K562 (cell line): ENCODE measurements around the gene PSMC3IP. TPM values are rescaled to one million over a fixed set of nuclear protein-coding genes. Genes with fewer than 3 reads are reported as not detected.
A peak's percentile ranks its signal among the peaks of the same experiment; 100 is the strongest.

Experiments
- BHLHE40 ChIP-seq: IDR thresholded peaks from 2 replicates; pipeline ENCODE4 v1.6.1; 2011; ENCODE audit warnings: low read length, improper control_type of control experiment
- CHD4 ChIP-seq: fragments of 200-600 bp; sonication (generic); IDR thresholded peaks from 3 replicates; pipeline ENCODE4 v1.6.1; 2012; ENCODE audit warnings: low read depth, mild to moderate bottlenecking, mixed read lengths, low read length, inconsistent platforms; ENCODE audit not compliant: insufficient read depth, insufficient replicate concordance, poor library complexity, severe bottlenecking
- HDAC2 ChIP-seq: fragments of 450-650 bp; IDR thresholded peaks from 2 replicates; pipeline ENCODE4 v1.6.1; 2016; ENCODE audit warnings: mild to moderate bottlenecking
- HMGN3 ChIP-seq: IDR thresholded peaks from 2 replicates; pipeline ENCODE4 v1.6.1; 2011; ENCODE audit warnings: borderline replicate concordance, low read depth, mild to moderate bottlenecking, mixed read lengths, low read length; ENCODE audit not compliant: insufficient read length; ENCODE audit errors: extremely low read depth
- MAX ChIP-seq: sonication (generic); formaldehyde crosslinking; IDR thresholded peaks from 2 replicates; pipeline ENCODE4 v1.9.0; 2022; ENCODE audit warnings: mild to moderate bottlenecking, missing genetic modification reagents
- NR2C1 ChIP-seq, 2 experiments: fragments of 450-650 bp; IDR thresholded peaks; 2 replicates each; pipeline ENCODE4 v1.6.1; 2017; ENCODE audit warnings: mild to moderate bottlenecking in 2 of 2, antibody characterized with exemption in 1 of 2, inconsistent platforms in 1 of 2, missing compliant biosample characterization in 1 of 2, missing genetic modification characterization in 1 of 2
- RBBP5 ChIP-seq: fragments of 200-600 bp; sonication (generic); IDR thresholded peaks from 2 replicates; pipeline ENCODE4 v1.6.1; 2012; ENCODE audit warnings: borderline replicate concordance, mild to moderate bottlenecking, low read length, control low read depth, inconsistent platforms; ENCODE audit not compliant: insufficient read depth, poor library complexity, severe bottlenecking
- RBFOX2 ChIP-seq: fragments of 200-400 bp; formaldehyde crosslinking; IDR thresholded peaks from 2 replicates; pipeline ENCODE4 v1.6.1; 2017; ENCODE audit warnings: low read depth, mild to moderate bottlenecking, low read length, moderate library complexity
- RNF2 ChIP-seq: sonication (generic); IDR thresholded peaks from 2 replicates; pipeline ENCODE4 v1.6.1; 2016
- SIN3B ChIP-seq: fragments of 450-650 bp; IDR thresholded peaks from 2 replicates; pipeline ENCODE4 v1.6.1; 2017; ENCODE audit warnings: low read depth, mild to moderate bottlenecking, moderate library complexity
- SMAD3 ChIP-seq: fragments of 450-650 bp; formaldehyde crosslinking; conservative IDR thresholded peaks from 2 replicates; pipeline ENCODE4 v1.4.0; 2020; ENCODE audit warnings: mild to moderate bottlenecking
- SMARCA4 ChIP-seq: fragments of 450-650 bp; IDR thresholded peaks from 2 replicates; pipeline ENCODE4 v1.6.1; 2016
- TAL1 ChIP-seq: fragments of 450-650 bp; IDR thresholded peaks from 2 replicates; pipeline ENCODE4 v1.6.1; 2016; ENCODE audit warnings: mild to moderate bottlenecking
- TCF7L2 ChIP-seq: fragments of 150-350 bp; IDR thresholded peaks from 2 replicates; pipeline ENCODE4 v1.6.1; 2016; ENCODE audit warnings: low read depth, mild to moderate bottlenecking, low read length, moderate library complexity
- ZNF239 ChIP-seq: fragments of 250-450 bp; sonication (Bioruptor Pico); IDR thresholded peaks from 2 replicates; pipeline ENCODE4 v1.4.0; 2020; ENCODE audit warnings: mild to moderate bottlenecking
- ZNF263 ChIP-seq: sonication (generic); formaldehyde crosslinking; IDR thresholded peaks from 2 replicates; pipeline ENCODE4 v1.8.0; 2022; ENCODE audit warnings: mild to moderate bottlenecking, missing genetic modification reagents, borderline replicate concordance
- ZNF384 ChIP-seq: IDR thresholded peaks from 2 replicates; pipeline ENCODE4 v1.6.1; 2012; ENCODE audit warnings: low read depth, low read length, improper control_type of control experiment
- ZNF668 ChIP-seq: fragments of 250-450 bp; sonication (Bioruptor Pico); IDR thresholded peaks from 2 replicates; pipeline ENCODE4 v1.8.0; 2022; ENCODE audit warnings: mild to moderate bottlenecking, inconsistent platforms
- ZNF76 ChIP-seq: fragments of 250-450 bp; sonication (Bioruptor Pico); IDR thresholded peaks from 2 replicates; pipeline ENCODE4 v1.4.0; 2020; ENCODE audit warnings: mild to moderate bottlenecking, moderate library complexity, borderline replicate concordance
- ZNF764 ChIP-seq: fragments of 250-450 bp; sonication (Bioruptor Pico); IDR thresholded peaks from 2 replicates; pipeline ENCODE4 v1.4.0; 2020; ENCODE audit warnings: low read depth, mild to moderate bottlenecking, moderate library complexity
- ZNF778 ChIP-seq: fragments of 450-650 bp; formaldehyde crosslinking; IDR thresholded peaks from 2 replicates; pipeline ENCODE4 v1.4.0; 2020; ENCODE audit warnings: mild to moderate bottlenecking, moderate library complexity
- ZNF780A ChIP-seq: fragments of 250-450 bp; sonication (Bioruptor Pico); IDR thresholded peaks from 2 replicates; pipeline ENCODE4 v1.5.0; 2021; ENCODE audit warnings: mild to moderate bottlenecking
- ZNF830 ChIP-seq: fragments of 250-450 bp; sonication (Bioruptor Pico); IDR thresholded peaks from 2 replicates; pipeline ENCODE4 v1.5.0; 2021; ENCODE audit warnings: mild to moderate bottlenecking
- polyA plus RNA-seq, 8 experiments: library from polyadenylated mRNA; depleted of rRNA in 4 of 8; stranded (reverse) in 5 of 8; unstranded in 3 of 8; fragments of >200 nt; fragmentation: Nextera tagmentation in 2 of 8; fragmentation: Illumina TruSeq in 1 of 8; extraction: Ambion mirVana in 2 of 8; extraction: Trizol in 1 of 8; gene quantifications; 2 replicates each; pipeline versions ENCODE4 v1.2.1 to v1.2.3, GENCODE V29; 2011 to 2014; ENCODE audit warnings: inconsistent platforms in 1 of 8, missing spikeins in 1 of 8
- total RNA-seq, 7 experiments: library from RNA; depleted of rRNA in 6 of 7; stranded (reverse); fragments of >200 nt in 6 of 7; fragmentation: Illumina TruSeq in 2 of 7; extraction: Trizol in 2 of 7; gene quantifications; 2 replicates each; pipeline versions ENCODE4 v1.2.1 to v1.2.3, GENCODE V29; 2011 to 2021; ENCODE audit warnings: low replicate concordance in 1 of 7
- TF ChIP-seq, protein P1 (sequence below): fragments of 450-650 bp; IDR thresholded peaks from 2 replicates; pipeline ENCODE4 v1.6.1; 2017; ENCODE audit warnings: antibody characterized with exemption, mild to moderate bottlenecking

The PSMC3IP gene
- total and polyA plus RNA-seq, 9 of the 15 experiments (the other 6 are each of a cell fraction or from before 2014, with no cell fraction given), result 13.8 to 65.6 (median 32.8) TPM

- TF ChIP-seq ZNF778 (CRISPR knock-in tag), result no peak
- TF ChIP-seq ZNF668, result no peak
- 0 out of 2 replicates have a peak, but pooled peaks have one; percentile 19 for TF ChIP-seq MAX (CRISPR knock-in tag)
- TF ChIP-seq ZNF239, result no peak; the same call in 1 of the 2 replicates
- peak; percentile 54 for TF ChIP-seq SMARCA4
- TF ChIP-seq ZNF76 (CRISPR knock-in tag), result no peak
- peak; percentile 67 for TF ChIP-seq TAL1
- no peak for TF ChIP-seq ZNF263 (CRISPR knock-in tag)
- no peak for TF ChIP-seq SMAD3 (CRISPR knock-in tag)
- TF ChIP-seq, protein P1, sequence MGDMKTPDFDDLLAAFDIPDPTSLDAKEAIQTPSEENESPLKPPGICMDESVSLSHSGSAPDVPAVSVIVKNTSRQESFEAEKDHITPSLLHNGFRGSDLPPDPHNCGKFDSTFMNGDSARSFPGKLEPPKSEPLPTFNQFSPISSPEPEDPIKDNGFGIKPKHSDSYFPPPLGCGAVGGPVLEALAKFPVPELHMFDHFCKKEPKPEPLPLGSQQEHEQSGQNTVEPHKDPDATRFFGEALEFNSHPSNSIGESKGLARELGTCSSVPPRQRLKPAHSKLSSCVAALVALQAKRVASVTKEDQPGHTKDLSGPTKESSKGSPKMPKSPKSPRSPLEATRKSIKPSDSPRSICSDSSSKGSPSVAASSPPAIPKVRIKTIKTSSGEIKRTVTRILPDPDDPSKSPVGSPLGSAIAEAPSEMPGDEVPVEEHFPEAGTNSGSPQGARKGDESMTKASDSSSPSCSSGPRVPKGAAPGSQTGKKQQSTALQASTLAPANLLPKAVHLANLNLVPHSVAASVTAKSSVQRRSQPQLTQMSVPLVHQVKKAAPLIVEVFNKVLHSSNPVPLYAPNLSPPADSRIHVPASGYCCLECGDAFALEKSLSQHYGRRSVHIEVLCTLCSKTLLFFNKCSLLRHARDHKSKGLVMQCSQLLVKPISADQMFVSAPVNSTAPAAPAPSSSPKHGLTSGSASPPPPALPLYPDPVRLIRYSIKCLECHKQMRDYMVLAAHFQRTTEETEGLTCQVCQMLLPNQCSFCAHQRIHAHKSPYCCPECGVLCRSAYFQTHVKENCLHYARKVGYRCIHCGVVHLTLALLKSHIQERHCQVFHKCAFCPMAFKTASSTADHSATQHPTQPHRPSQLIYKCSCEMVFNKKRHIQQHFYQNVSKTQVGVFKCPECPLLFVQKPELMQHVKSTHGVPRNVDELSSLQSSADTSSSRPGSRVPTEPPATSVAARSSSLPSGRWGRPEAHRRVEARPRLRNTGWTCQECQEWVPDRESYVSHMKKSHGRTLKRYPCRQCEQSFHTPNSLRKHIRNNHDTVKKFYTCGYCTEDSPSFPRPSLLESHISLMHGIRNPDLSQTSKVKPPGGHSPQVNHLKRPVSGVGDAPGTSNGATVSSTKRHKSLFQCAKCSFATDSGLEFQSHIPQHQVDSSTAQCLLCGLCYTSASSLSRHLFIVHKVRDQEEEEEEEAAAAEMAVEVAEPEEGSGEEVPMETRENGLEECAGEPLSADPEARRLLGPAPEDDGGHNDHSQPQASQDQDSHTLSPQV, result peak; percentile 52; the same call in 1 of the 2 replicates
- TF ChIP-seq RBFOX2, result peak; percentile 74
- TF ChIP-seq RNF2, result peak; percentile 41; the same call in 1 of the 2 replicates
- TF ChIP-seq ZNF764, result no peak
- no peak for TF ChIP-seq BHLHE40
- TF ChIP-seq ZNF830 (CRISPR knock-in tag), result no peak
- TF ChIP-seq TCF7L2, result no peak
- no peak for TF ChIP-seq ZNF384
- peak; percentile 57 for TF ChIP-seq RBBP5
- TF ChIP-seq HDAC2, result peak; percentile 81
- TF ChIP-seq CHD4, result peak; percentile 41
- TF ChIP-seq ZNF780A (CRISPR knock-in tag), result no peak
- TF ChIP-seq NR2C1 (IDR thresholded peaks at IDR 0.05), result no peak
- TF ChIP-seq NR2C1 (tag; IDR thresholded peaks at IDR 0.05), result peak; percentile 60
- 0 out of 2 replicates have a peak, but pooled peaks have one; percentile 39 for TF ChIP-seq SIN3B
- TF ChIP-seq HMGN3, result peak; percentile 75
These were observed 45.8 kb downstream of the PSMC3IP start (continued) for GRCh38 chr17:42531455-42532354.
